ENCODE data around the gene CCDC73. TPM values are rescaled to one million over a fixed set of nuclear protein-coding genes. Genes with fewer than 3 reads are reported as not detected.
A peak's percentile ranks its signal among the peaks of the same experiment; 100 is the strongest.

The CCDC73 gene
- total and polyA plus RNA-seq, 10 of the 15 experiments (the other 5 are each of a cell fraction or from before 2014, with no cell fraction given): 0.05 to 0.57 (median 0.14) TPM

- no peak for TF ChIP-seq EED (IDR thresholded peaks at IDR 0.05; ENCODE audit: low read depth)
- TF ChIP-seq CHD4 (IDR thresholded peaks at IDR 0.05): no peak
- no peak for TF ChIP-seq EGR1 (IDR thresholded peaks at IDR 0.05; ENCODE audit: borderline replicate concordance in 1 of 2, low read depth in 2 of 2, low read length in 2 of 2)
- TF ChIP-seq BMI1 (IDR thresholded peaks at IDR 0.05; ENCODE audit: borderline replicate concordance): no peak
- TF ChIP-seq SMC3 (IDR thresholded peaks at IDR 0.05; ENCODE audit: borderline replicate concordance, low read length): no peak
- peak; percentile 68 for TF ChIP-seq SKIL (IDR thresholded peaks at IDR 0.05; ENCODE audit: low read depth, poor library complexity, severe bottlenecking)
- no peak for TF ChIP-seq NR2F1 (conservative IDR thresholded peaks at IDR 0.05)
- TF ChIP-seq FOXM1 (IDR thresholded peaks at IDR 0.05; ENCODE audit: low read depth, low read length): no peak
- TF ChIP-seq, protein P1, sequence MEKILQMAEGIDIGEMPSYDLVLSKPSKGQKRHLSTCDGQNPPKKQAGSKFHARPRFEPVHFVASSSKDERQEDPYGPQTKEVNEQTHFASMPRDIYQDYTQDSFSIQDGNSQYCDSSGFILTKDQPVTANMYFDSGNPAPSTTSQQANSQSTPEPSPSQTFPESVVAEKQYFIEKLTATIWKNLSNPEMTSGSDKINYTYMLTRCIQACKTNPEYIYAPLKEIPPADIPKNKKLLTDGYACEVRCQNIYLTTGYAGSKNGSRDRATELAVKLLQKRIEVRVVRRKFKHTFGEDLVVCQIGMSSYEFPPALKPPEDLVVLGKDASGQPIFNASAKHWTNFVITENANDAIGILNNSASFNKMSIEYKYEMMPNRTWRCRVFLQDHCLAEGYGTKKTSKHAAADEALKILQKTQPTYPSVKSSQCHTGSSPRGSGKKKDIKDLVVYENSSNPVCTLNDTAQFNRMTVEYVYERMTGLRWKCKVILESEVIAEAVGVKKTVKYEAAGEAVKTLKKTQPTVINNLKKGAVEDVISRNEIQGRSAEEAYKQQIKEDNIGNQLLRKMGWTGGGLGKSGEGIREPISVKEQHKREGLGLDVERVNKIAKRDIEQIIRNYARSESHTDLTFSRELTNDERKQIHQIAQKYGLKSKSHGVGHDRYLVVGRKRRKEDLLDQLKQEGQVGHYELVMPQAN (conservative IDR thresholded peaks at IDR 0.05): no peak
- no peak for TF ChIP-seq ZNF384 (IDR thresholded peaks at IDR 0.05; ENCODE audit: borderline replicate concordance, low read depth, low read length)
- TF ChIP-seq, protein P2, sequence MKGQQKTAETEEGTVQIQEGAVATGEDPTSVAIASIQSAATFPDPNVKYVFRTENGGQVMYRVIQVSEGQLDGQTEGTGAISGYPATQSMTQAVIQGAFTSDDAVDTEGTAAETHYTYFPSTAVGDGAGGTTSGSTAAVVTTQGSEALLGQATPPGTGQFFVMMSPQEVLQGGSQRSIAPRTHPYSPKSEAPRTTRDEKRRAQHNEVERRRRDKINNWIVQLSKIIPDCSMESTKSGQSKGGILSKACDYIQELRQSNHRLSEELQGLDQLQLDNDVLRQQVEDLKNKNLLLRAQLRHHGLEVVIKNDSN (IDR thresholded peaks at IDR 0.05; ENCODE audit: borderline replicate concordance, extremely low read length, insufficient read depth, low read depth, low read length): no peak
- peak; percentile 47 for TF ChIP-seq MEF2B (IDR thresholded peaks at IDR 0.05; ENCODE audit: partially characterized antibody, poor library complexity, severe bottlenecking)
- no peak for TF ChIP-seq SUZ12 (IDR thresholded peaks at IDR 0.05; ENCODE audit: unreplicated experiment)
- TF ChIP-seq ZNF687 (IDR thresholded peaks at IDR 0.05): no peak
- TF ChIP-seq RCOR1 (conservative IDR thresholded peaks at IDR 0.05; ENCODE audit: low read depth, low read length): no peak
- TF ChIP-seq POU2F2 (IDR thresholded peaks at IDR 0.05; ENCODE audit: borderline replicate concordance, low read depth, low read length): no peak
- TF ChIP-seq RAD51 (IDR thresholded peaks at IDR 0.05): peak; percentile 31; the same call in 1 of the 2 replicates
- TF ChIP-seq E2F8 (IDR thresholded peaks at IDR 0.05; ENCODE audit: low read depth, partially characterized antibody): peak; percentile 36
These were observed 34.8 kb upstream of the CCDC73 start (continued) for GRCh38 chr11:32829157-32829679.

Data from GM12878 (cell line).